T-cell (primary cell): Measurements from ENCODE around the gene DCUN1D2. TPM values are rescaled to one million over a fixed set of nuclear protein-coding genes. Genes with fewer than 3 reads are reported as not detected.

ENCODE experiments used
- ATAC-seq, 4 experiments: fragments of 200-7000 bp in 3 of 4; fragments of 150-1000 bp in 1 of 4; cut with Tn5 transposase; replicated peaks in 1 of 4; 1 replicate in 3 of 4; 2 replicates in 1 of 4; pipeline ENCODE4 v1.10.0; 2021; ENCODE audit warnings: moderate library complexity in 3 of 4, mild to moderate bottlenecking in 2 of 4, moderate number of reproducible peaks in 1 of 4
- CTCF ChIA-PET, 2 donors: fragments of 300-600 bp; sonication (Branson Sonifier 250); formaldehyde crosslinking; loops; one replicate each; lab custom pipeline; 2022; ENCODE audit warnings: antibody characterized with exemption in 2 of 2; lab: Charles Lee
- POLR2A ChIA-PET, 2 donors: fragments of 300-600 bp; sonication (Branson Sonifier 250); formaldehyde crosslinking; loops; one replicate each; lab custom pipeline; 2022; ENCODE audit warnings: antibody characterized with exemption in 2 of 2; lab: Charles Lee
- DNase-seq, 35 experiments: peaks; one replicate each; pipeline versions ENCODE4 v3.0.0 to v3.0.0-alpha.2; 2013 to 2023
- H3K27ac ChIP-seq: one replicate; pipeline ENCODE4 v1.5.1; 2013; ENCODE audit warnings: low read length
- H3K27me3 ChIP-seq, 2 experiments: replicated peaks in 1 of 2; 1 replicate in 1 of 2; 2 replicates in 1 of 2; pipeline versions ENCODE4 v1.6.1 to v1.7.0; 2013; ENCODE audit warnings: low read length in 1 of 2, mixed read lengths in 1 of 2; ENCODE audit not compliant: control insufficient read depth in 2 of 2, insufficient read depth in 2 of 2; ENCODE audit errors: extremely low read depth in 1 of 2
- H3K36me3 ChIP-seq, 2 donors: 1 replicate in 1 of 2; 2 replicates in 1 of 2; pipeline versions ENCODE4 v1.6.1 to v1.7.0; 2013; ENCODE audit warnings: low read length in 1 of 2; ENCODE audit not compliant: control insufficient read depth in 2 of 2, insufficient read depth in 1 of 2; ENCODE audit errors: extremely low read depth in 1 of 2
- H3K4me1 ChIP-seq, 2 experiments: 1 replicate in 1 of 2; 2 replicates in 1 of 2; pipeline versions ENCODE4 v1.6.1 to v1.7.0; 2013; ENCODE audit warnings: low read length in 2 of 2, mixed read lengths in 1 of 2; ENCODE audit not compliant: insufficient read depth in 2 of 2, control insufficient read depth in 1 of 2; ENCODE audit errors: extremely low read depth in 1 of 2
- H3K4me3 ChIP-seq, 2 donors: 1 replicate in 1 of 2; 2 replicates in 1 of 2; pipeline versions ENCODE4 v1.5.1 to v1.7.0; 2013; ENCODE audit warnings: mild to moderate bottlenecking in 2 of 2, low read length in 1 of 2, moderate library complexity in 1 of 2; ENCODE audit not compliant: control insufficient read depth in 1 of 2; ENCODE audit errors: extremely low read depth in 1 of 2
- H3K9me3 ChIP-seq: 2 replicates; pipeline ENCODE4 v1.7.0; 2013
- H3K27ac Mint-ChIP-seq, 2 donors: one replicate each; pipeline ENCODE4 v1.8.0; 2020 to 2021; ENCODE audit warnings: mild to moderate bottlenecking in 2 of 2, mixed read lengths in 2 of 2
- H3K27me3 Mint-ChIP-seq, 2 donors: one replicate each; pipeline ENCODE4 v1.8.0; 2021 to 2022; ENCODE audit warnings: mixed read lengths in 2 of 2
- H3K36me3 Mint-ChIP-seq: one replicate; pipeline ENCODE4 v1.8.0; 2021; ENCODE audit warnings: mixed read lengths
- H3K4me1 Mint-ChIP-seq, 3 donors: one replicate each; pipeline ENCODE4 v1.8.0; 2020 to 2022; ENCODE audit warnings: mixed read lengths in 3 of 3, mild to moderate bottlenecking in 1 of 3
- H3K4me3 Mint-ChIP-seq, 3 donors: one replicate each; pipeline ENCODE4 v1.8.0; 2020 to 2022; ENCODE audit warnings: mild to moderate bottlenecking in 3 of 3, mixed read lengths in 3 of 3, moderate library complexity in 3 of 3
- H3K9me3 Mint-ChIP-seq, 3 donors: one replicate each; pipeline ENCODE4 v1.8.0; 2020 to 2022; ENCODE audit warnings: mixed read lengths in 3 of 3
- WGBS: methylation state at CpG from one replicate; pipeline ENCODE4 v1.1.5; 2013; ENCODE audit warnings: missing lambda C conversion rate; ENCODE audit not compliant: insufficient coverage; 5-methylcytosine and 5-hydroxymethylcytosine counted together
- total RNA-seq, 35 experiments: library from RNA in 6 of 35; stranded (reverse) in 6 of 35; fragments of 120-200 nt in 1 of 35; gene quantifications; one replicate each; pipeline versions ENCODE4 v1.2.1 to v1.2.4 and lab custom pipeline; 2013 to 2026

DCUN1D2 gene
- total RNA-seq, 5 donors from 2014 or later (not counting 1 experiment from before 2014, with no cell fraction given), result 18.7 to 27.7 (median 25.3) TPM

DNA sequence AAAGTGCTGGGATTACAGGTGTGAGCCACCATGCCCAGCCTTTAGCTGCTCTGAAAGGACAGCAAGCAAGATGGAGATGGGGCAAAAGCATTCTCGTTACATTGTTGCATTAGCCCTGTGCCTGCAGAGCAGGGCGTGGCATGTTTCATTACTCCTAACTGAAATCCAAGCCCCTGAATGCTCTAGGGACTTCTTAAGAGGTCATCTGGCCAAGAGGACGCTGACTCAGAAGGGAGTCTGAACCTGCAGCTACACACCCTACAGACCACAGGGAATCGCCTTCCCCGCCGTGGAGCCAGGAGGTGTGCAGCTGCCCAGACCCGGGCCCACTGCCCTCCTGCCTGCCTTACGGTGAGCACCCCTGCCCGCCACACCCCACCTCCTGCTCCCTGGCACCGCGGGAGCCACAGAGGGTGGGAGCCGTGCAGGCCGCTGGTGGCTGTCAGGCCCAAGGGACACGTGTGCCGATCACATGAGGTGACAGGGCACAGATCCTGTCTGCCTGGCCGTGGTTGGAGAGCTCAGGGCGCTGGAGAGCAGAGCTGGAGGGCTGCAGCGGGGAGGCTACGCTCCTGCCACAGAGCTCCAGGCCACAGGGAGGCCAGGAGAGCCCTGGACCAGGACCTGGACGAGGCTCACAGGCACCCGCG lies 64.4 kb downstream of the DCUN1D2 start:
- Histone ChIP-seq H3K27me3 (peaks cover 0 to 9% of the 10 kb centered on the region in 2 experiments), H3K27ac (no peak overlapping the region), H3K36me3 (no peaks in the 10 kb centered on the region), H3K4me3 (no peak overlapping the region), H3K4me1 (no peaks in the 10 kb centered on the region), H3K9me3 (no peaks in the 10 kb centered on the region)
- DNase-seq, result no peak
- no peaks in the 10 kb centered on the region for H3K27me3 Mint-ChIP-seq
- H3K27ac Mint-ChIP-seq, result no peak overlapping the region
- H3K4me3 Mint-ChIP-seq, result no peak overlapping the region
- 88% methylated on average over 21 of the region's 22 CpGs for WGBS
- no peaks in the 10 kb centered on the region for H3K4me1 Mint-ChIP-seq
- peaks cover 4% of the 10 kb centered on the region for H3K36me3 Mint-ChIP-seq
- ATAC-seq, result no peak
- ChIA-PET POLR2A (no interaction called here), CTCF (no interaction called here)
- H3K9me3 Mint-ChIP-seq, result no peaks in the 10 kb centered on the region

DNA sequence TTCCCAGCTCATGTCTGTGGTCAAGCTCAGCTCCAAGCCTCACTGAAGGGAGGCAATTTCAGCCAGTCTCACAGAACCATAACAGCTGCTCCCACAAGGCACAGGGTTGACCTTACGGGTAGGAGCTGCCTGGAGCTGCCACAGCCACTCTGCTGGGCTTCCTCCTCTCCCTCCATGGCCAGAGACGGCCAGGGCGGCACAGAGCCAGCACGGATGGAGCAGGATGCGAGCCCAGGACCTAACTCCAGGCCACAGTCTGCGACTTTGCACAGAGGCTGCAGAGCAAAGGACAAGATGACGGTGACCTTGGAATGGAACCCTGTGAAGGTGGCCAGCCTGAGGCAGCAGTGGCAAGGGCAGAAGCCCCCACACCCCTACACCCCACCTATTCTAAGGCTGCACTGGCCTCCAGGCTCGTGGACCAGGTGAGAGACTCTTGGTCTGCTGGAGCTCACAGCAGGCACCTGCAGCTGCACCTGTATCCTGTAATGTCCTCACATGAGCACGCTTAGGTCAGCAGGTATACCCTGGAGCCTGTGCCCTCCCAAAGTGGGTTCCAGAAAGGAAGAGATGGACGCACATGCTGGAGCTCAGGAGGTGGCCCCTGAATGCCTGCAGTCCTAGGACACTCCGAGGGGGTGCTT lies 66.9 kb downstream of the DCUN1D2 start:
- H3K36me3 Mint-ChIP-seq, result no peaks in the 10 kb centered on the region
- Histone ChIP-seq H3K27me3 (peaks cover 0 to 17% of the 10 kb centered on the region in 2 experiments), H3K36me3 (no peaks in the 10 kb centered on the region), H3K4me1 (no peaks in the 10 kb centered on the region), H3K9me3 (no peaks in the 10 kb centered on the region), H3K27ac (no peak overlapping the region), H3K4me3 (no peak overlapping the region)
- 88% methylated on average over 6 of the region's 11 CpGs for WGBS
- DNase-seq, result no peak
- ChIA-PET POLR2A (no interaction called here), CTCF (no interaction called here)
- H3K4me3 Mint-ChIP-seq, result no peak overlapping the region
- H3K27me3 Mint-ChIP-seq, result peaks cover 3 to 4% of the 10 kb centered on the region in 2 donors
- no peaks in the 10 kb centered on the region for H3K4me1 Mint-ChIP-seq
- no peak for ATAC-seq
- H3K9me3 Mint-ChIP-seq, result no peaks in the 10 kb centered on the region
- no peak overlapping the region for H3K27ac Mint-ChIP-seq

DNA sequence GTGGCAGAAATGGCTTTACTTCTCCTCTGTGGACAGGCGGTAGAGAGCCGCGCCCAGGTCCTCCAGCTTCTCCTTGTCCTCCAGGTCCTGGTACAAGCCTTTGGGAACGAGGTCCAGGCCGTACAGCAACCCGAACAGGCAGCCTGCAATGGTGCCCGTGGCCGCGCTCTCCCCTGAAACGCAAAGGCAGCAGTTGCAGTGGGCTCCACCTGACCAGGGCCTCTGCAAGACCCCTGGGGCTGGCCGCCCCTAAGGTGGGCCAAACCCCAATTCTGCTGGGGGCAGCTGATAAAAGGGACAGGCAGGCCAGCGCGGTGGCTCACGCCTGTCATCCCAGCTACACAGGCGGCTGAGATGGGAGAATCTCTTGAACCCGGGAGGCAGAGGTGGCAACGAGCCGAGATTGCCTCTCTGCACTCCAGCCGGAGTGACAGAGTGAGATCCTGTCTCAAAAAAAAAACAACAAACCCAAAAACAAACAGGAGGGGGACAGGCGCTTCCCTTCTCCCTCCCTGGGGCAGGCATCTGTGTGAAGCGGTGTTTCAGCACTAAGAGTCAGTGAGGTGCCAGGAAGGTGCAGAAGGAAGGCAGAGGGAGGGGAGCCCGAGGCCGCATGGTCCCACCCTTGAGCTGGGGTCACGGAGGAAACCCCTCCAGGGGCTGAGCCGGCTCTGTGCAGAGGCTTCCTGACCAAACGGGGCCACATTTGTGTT lies 67.5 kb downstream of the DCUN1D2 start:
- Mint-ChIP-seq H3K9me3 (no peaks in the 10 kb centered on the region), H3K4me3 (no peak overlapping the region), H3K36me3 (no peaks in the 10 kb centered on the region), H3K27ac (no peak overlapping the region), H3K4me1 (no peaks in the 10 kb centered on the region), H3K27me3 (peaks cover 3 to 4% of the 10 kb centered on the region in 2 donors)
- Histone ChIP-seq H3K36me3 (no peaks in the 10 kb centered on the region), H3K4me1 (no peaks in the 10 kb centered on the region), H3K27me3 (peaks cover 0 to 18% of the 10 kb centered on the region in 2 experiments), H3K27ac (no peak overlapping the region), H3K9me3 (no peaks in the 10 kb centered on the region), H3K4me3 (no peak overlapping the region)
- POLR2A ChIA-PET, result no interaction called here
- ATAC-seq (no peak), DNase-seq (no peak)
- CTCF ChIA-PET, result no interaction called here
- 92% methylated on average over 18 of the region's 26 CpGs for WGBS

DNA sequence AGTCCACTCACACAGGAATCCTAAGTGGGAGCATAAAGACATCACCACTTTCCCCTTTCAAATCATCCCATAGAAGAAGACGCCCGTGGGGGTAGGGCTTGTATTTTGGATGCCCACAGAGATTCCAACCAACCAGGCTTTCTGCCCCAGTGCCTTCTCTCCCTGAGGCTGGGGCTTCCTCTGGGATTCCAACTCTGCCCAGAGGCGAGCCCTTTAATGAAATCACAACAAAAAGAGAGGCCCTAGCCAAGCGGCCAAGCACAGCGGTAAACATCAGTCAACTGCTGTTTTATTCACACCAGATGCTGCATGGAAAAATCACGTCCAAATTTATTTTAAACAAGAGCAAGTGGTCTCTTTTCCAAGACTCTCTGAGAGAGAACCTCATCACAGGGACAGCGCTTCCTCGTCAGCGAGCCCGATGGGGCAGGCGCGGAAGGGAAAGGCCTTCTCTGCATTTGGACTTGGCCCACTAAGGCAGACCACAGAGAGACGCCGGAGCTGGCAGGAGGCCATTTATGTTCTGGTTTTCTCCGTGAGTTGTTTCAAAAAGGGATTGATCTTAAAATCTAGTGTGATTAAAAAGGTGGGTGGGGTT lies 68.7 kb downstream of the DCUN1D2 start:
- no peak for DNase-seq
- no peaks in the 10 kb centered on the region for H3K9me3 ChIP-seq
- POLR2A ChIA-PET, result no interaction called here
- Mint-ChIP-seq H3K27me3 (peaks cover 3 to 5% of the 10 kb centered on the region in 2 donors), H3K27ac (no peak overlapping the region), H3K9me3 (no peaks in the 10 kb centered on the region), H3K4me1 (no peaks in the 10 kb centered on the region), H3K4me3 (no peak overlapping the region), H3K36me3 (no peaks in the 10 kb centered on the region)
- CTCF ChIA-PET, result no interaction called here
- H3K27ac ChIP-seq, result no peak overlapping the region
- peaks cover 0 to 24% of the 10 kb centered on the region in 2 experiments for H3K27me3 ChIP-seq
- H3K4me1 ChIP-seq, result no peaks in the 10 kb centered on the region
- WGBS, result 94% methylated on average over 13 of the region's 15 CpGs
- H3K4me3 ChIP-seq, result no peak overlapping the region
- no peak for ATAC-seq
- H3K36me3 ChIP-seq, result no peaks in the 10 kb centered on the region

DNA sequence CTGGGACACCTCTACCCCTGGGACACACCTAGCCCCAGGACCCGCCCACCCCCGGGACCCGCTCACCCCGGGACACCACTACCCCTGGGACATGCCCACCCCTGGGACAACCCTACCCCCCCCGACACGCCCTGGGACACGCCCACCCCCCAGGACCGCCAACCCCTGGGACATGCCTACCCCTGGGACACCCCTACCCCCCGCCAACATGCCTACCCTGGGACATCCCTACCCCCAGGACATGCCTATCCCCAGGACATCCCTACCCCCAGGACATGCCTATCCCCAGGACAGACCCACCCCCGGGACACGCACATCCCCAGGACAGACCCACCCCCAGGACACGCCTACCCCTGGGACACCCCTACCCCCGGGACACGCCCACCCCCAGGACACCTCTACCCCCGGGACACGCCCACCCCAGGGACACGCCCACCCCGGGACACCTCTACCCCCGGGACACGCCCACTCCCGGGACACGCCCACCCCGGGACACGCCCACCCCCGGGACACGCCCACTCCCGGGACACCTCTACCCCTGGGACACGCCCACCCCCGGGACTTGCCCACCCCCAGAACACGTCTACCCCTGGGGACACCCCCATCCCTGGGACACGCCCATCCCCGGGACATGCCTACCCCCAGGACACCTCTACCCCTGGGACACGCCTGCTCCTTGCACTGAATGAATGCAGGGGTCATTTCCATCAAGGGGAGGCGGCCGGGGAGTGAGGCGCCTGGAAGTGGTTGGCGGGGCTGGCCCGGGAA lies 69.5 kb downstream of the DCUN1D2 start:
- Histone ChIP-seq H3K4me1 (no peaks in the 10 kb centered on the region), H3K9me3 (no peaks in the 10 kb centered on the region), H3K36me3 (no peaks in the 10 kb centered on the region), H3K4me3 (no peak overlapping the region), H3K27me3 (peaks cover 0 to 20% of the 10 kb centered on the region in 2 experiments), H3K27ac (no peak overlapping the region)
- H3K27ac Mint-ChIP-seq, result no peak overlapping the region
- no peaks in the 10 kb centered on the region for H3K9me3 Mint-ChIP-seq
- H3K4me3 Mint-ChIP-seq, result no peak overlapping the region
- no peaks in the 10 kb centered on the region for H3K4me1 Mint-ChIP-seq
- ATAC-seq (no peak), DNase-seq (no peak)
- H3K27me3 Mint-ChIP-seq, result peaks cover 8 to 9% of the 10 kb centered on the region in 2 donors
- ChIA-PET POLR2A (no interaction called here), CTCF (no interaction called here)
- WGBS, result 77% methylated on average over 10 of the region's 38 CpGs
- no peaks in the 10 kb centered on the region for H3K36me3 Mint-ChIP-seq

DNA sequence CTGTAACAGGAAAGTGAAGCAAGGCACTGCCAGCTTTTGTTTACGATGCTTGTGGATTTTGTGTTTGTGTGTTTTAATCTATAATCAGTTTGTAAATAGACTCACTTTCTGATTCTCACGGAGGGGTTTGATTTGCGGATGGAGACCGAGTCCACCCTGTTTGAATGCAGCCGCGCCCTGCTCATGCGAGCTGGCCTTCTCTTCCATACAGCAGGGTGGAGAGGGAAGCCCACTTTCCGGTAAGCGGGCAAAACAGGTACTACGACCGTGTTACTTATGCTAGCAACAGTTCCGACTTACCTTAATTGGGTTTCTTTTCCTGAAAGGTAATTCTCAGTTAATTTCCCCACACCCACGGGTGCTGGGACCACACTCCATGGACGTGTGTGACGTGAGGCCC lies 70.3 kb downstream of the DCUN1D2 start:
- Mint-ChIP-seq H3K4me3 (no peak overlapping the region), H3K27ac (no peak overlapping the region), H3K27me3 (peaks cover 8 to 9% of the 10 kb centered on the region in 2 donors), H3K4me1 (no peaks in the 10 kb centered on the region), H3K36me3 (no peaks in the 10 kb centered on the region), H3K9me3 (no peaks in the 10 kb centered on the region)
- ChIA-PET CTCF (no interaction called here), POLR2A (no interaction called here)
- ATAC-seq (no peak), DNase-seq (no peak)
- Histone ChIP-seq H3K9me3 (no peaks in the 10 kb centered on the region), H3K4me3 (no peak overlapping the region), H3K4me1 (no peaks in the 10 kb centered on the region), H3K36me3 (no peaks in the 10 kb centered on the region), H3K27ac (no peak overlapping the region), H3K27me3 (peaks cover 0 to 20% of the 10 kb centered on the region in 2 experiments)
- WGBS, result 93% methylated on average over 14 of the region's 15 CpGs
